Right lobe of liver (tissue), 4 donors: ENCODE measurements around the gene FCRLA.

Experiments used
- CTCF ChIP-seq, 4 donors: fragments of 200-600 bp in 3 of 4; fragments of 450-650 bp in 1 of 4; IDR thresholded peaks; one replicate each; pipeline versions ENCODE4 v1.5.1 to v1.8.0; 2016 to 2022; ENCODE audit warnings: antibody characterized with exemption in 4 of 4, mild to moderate bottlenecking in 2 of 4
- POLR2A ChIP-seq: fragments of 450-650 bp; IDR thresholded peaks from one replicate; pipeline ENCODE4 v1.6.1; 2017; ENCODE audit warnings: antibody characterized with exemption, mild to moderate bottlenecking
- donor health status: DM: no; HTN: no; CAD: no.
- donor health status: DM: no; HTN: no; CAD: no.
- donor health status: DM: no; HTN: yes; CAD: no.

GRCh38 chr1:161738627-161739287 lies 31.7 kb downstream of the FCRLA start:
- TF ChIP-seq CTCF (IDR thresholded peaks at IDR 0.05), result peak; percentile 38 to 63 (median 52)
- TF ChIP-seq POLR2A, result no peak
